HepG2 (cell line): ENCODE measurements around the gene PDE4D. TPM values are rescaled to one million over a fixed set of nuclear protein-coding genes. Genes with fewer than 3 reads are reported as not detected.

Source experiments
- CHD2 ChIP-seq: IDR thresholded peaks from 2 replicates; pipeline ENCODE4 v1.6.1; 2011; ENCODE audit warnings: low read depth, low read length, improper control_type of control experiment
- FOXO1 ChIP-seq: sonication (generic); formaldehyde crosslinking; IDR thresholded peaks from 2 replicates; pipeline ENCODE4 v1.4.0; 2020; ENCODE audit warnings: missing genetic modification reagents
- GATAD2A ChIP-seq: IDR thresholded peaks from 2 replicates; pipeline ENCODE4 v1.6.1; 2016
- HHEX ChIP-seq: IDR thresholded peaks from 2 replicates; pipeline ENCODE4 v1.6.1; 2016; ENCODE audit warnings: control low read depth
- HNRNPUL1 ChIP-seq: fragments of 200-400 bp; formaldehyde crosslinking; IDR thresholded peaks from 2 replicates; pipeline ENCODE4 v1.6.1; 2017; ENCODE audit warnings: low read depth, mild to moderate bottlenecking, low read length, moderate library complexity
- NR2F1 ChIP-seq, 2 experiments: fragments of 450-650 bp in 1 of 2; formaldehyde crosslinking in 1 of 2; IDR thresholded peaks; 2 replicates each; pipeline versions ENCODE4 v1.5.0 to v1.6.1; 2016 to 2020; ENCODE audit warnings: mild to moderate bottlenecking in 1 of 2, missing compliant biosample characterization in 1 of 2, missing genetic modification reagents in 1 of 2, moderate library complexity in 1 of 2
- SNAPC2 ChIP-seq: sonication (generic); formaldehyde crosslinking; IDR thresholded peaks from 2 replicates; pipeline ENCODE4 v1.8.1; 2022; ENCODE audit warnings: mild to moderate bottlenecking, missing genetic modification reagents
- STAG1 ChIP-seq: sonication (generic); formaldehyde crosslinking; IDR thresholded peaks from 2 replicates; pipeline ENCODE4 v1.4.0; 2020; ENCODE audit warnings: missing genetic modification reagents
- TAF1 ChIP-seq: sonication (generic); formaldehyde crosslinking; IDR thresholded peaks from 2 replicates; pipeline ENCODE4 v1.4.0; 2020; ENCODE audit warnings: missing genetic modification reagents
- ZNF329 ChIP-seq: sonication (generic); formaldehyde crosslinking; IDR thresholded peaks from 2 replicates; pipeline ENCODE4 v1.9.0; 2021; ENCODE audit warnings: low read depth, mild to moderate bottlenecking, missing genetic modification reagents
- ZNF501 ChIP-seq: sonication (generic); formaldehyde crosslinking; IDR thresholded peaks from 2 replicates; pipeline ENCODE4 v1.5.1; 2020; ENCODE audit warnings: mild to moderate bottlenecking, moderate library complexity, missing genetic modification reagents
- ZNF607 ChIP-seq: sonication (generic); formaldehyde crosslinking; IDR thresholded peaks from 2 replicates; pipeline ENCODE4 v1.5.1; 2020; ENCODE audit warnings: missing genetic modification reagents, mild to moderate bottlenecking, borderline replicate concordance
- ZSCAN31 ChIP-seq: sonication (generic); formaldehyde crosslinking; IDR thresholded peaks from 2 replicates; pipeline ENCODE4 v1.5.0; 2020; ENCODE audit warnings: low read depth, mild to moderate bottlenecking, missing genetic modification reagents
- polyA plus RNA-seq, 8 experiments: library from polyadenylated mRNA; depleted of rRNA in 3 of 8; stranded (reverse) in 7 of 8; unstranded in 1 of 8; fragments of >200 nt; fragmentation: Illumina TruSeq in 4 of 8; extraction: Trizol in 4 of 8; gene quantifications; 2 replicates each; pipeline versions ENCODE4 v1.2.1 to v1.2.3, GENCODE V29; 2011 to 2016; ENCODE audit warnings: low read depth in 4 of 8, missing spikeins in 1 of 8, mixed read lengths in 1 of 8; ENCODE audit not compliant: insufficient read depth in 1 of 8
- total RNA-seq, 5 experiments: library from RNA; depleted of rRNA; stranded (reverse); fragments of >200 nt; fragmentation: Illumina TruSeq; extraction: Trizol; gene quantifications; 2 replicates each; pipeline ENCODE4 v1.2.3, GENCODE V29; 2016; ENCODE audit warnings: low read depth in 1 of 5
- TF ChIP-seq, protein P1 (sequence below), 2 experiments: sonication (generic) in 1 of 2; formaldehyde crosslinking in 1 of 2; IDR thresholded peaks; 2 replicates each; pipeline versions ENCODE4 v1.4.0 to v1.6.1; 2016 to 2020; ENCODE audit warnings: borderline replicate concordance in 1 of 2, low read depth in 1 of 2, mild to moderate bottlenecking in 1 of 2, missing genetic modification reagents in 1 of 2
- TF ChIP-seq, protein P2 (sequence below): fragments of 450-650 bp; IDR thresholded peaks from 2 replicates; pipeline ENCODE4 v1.6.1; 2016
- TF ChIP-seq, protein P3 (sequence below): sonication (generic); formaldehyde crosslinking; IDR thresholded peaks from 2 replicates; pipeline ENCODE4 v1.8.0; 2022; ENCODE audit warnings: mild to moderate bottlenecking, missing genetic modification reagents; ENCODE audit not compliant: insufficient replicate concordance
- TF ChIP-seq, protein P4 (sequence below): sonication (generic); formaldehyde crosslinking; IDR thresholded peaks from 2 replicates; pipeline ENCODE4 v1.8.1; 2023; ENCODE audit warnings: mild to moderate bottlenecking, missing genetic modification reagents
- TF ChIP-seq, protein P5 (sequence below): sonication (generic); formaldehyde crosslinking; IDR thresholded peaks from 2 replicates; pipeline ENCODE4 v1.4.0; 2020; ENCODE audit warnings: low read depth, mild to moderate bottlenecking, missing genetic modification reagents

Gene PDE4D
- total and polyA plus RNA-seq, 2 of the 13 experiments (the other 11 are each of a cell fraction or from before 2014, with no cell fraction given): 7.0 to 12.2 TPM

DNA sequence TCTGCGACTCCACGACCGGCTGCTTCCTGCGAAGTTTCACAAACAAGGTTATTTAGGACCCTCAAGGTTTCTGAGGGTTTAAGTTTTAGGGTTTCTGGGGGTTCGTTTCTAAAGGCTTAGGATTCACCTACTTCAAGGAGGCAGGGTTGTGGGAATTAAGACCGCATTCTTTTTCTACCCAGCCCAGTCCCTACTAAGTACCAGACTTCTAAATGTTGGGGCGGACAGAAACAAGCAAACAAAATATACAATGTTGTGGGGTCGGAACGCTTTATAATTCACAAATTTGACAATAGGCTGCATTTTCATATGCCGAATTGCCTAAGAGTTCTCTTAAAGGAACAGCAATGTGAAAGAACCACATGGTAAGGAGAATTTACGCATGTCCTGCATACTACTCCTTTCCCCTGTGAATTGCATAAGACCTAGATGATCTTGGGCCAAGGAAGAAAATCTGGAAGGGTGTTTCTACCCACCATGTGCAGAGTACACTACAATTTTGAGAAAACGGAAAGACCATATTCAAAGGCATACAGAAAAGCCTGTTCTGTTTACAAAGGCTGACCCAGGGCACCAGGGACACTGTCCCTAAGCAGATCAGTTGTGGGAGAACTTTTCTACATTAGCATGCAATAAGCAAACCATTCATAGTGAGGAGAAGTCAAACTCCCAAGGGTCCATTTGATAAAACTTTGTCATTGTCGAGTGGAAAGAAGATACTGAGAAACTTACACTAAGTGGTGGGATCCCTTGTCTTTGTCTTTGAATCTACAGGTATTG is 853.3 kb downstream of the PDE4D start (continued):
- TF ChIP-seq SNAPC2 (no peak), TAF1 (no peak), FOXO1 (CRISPR knock-in tag) (no peak; the same call in 1 of the 2 replicates), CHD2 (no peak), HNRNPUL1 (no peak), ZSCAN31 (no peak), GATAD2A (CRISPR knock-in tag) (no peak), ZNF607 (CRISPR knock-in tag) (no peak), STAG1 (CRISPR knock-in tag) (no peak; the same call in 1 of the 2 replicates), ZNF329 (CRISPR knock-in tag) (no peak), HHEX (CRISPR knock-in tag) (no peak), NR2F1 (CRISPR knock-in tag; IDR thresholded peaks at IDR 0.05) (peak in 1 of 2 experiments; percentile 42; a peak in 1 of 4 replicates), ZNF501 (CRISPR knock-in tag) (no peak)
- TF ChIP-seq, protein P1, sequence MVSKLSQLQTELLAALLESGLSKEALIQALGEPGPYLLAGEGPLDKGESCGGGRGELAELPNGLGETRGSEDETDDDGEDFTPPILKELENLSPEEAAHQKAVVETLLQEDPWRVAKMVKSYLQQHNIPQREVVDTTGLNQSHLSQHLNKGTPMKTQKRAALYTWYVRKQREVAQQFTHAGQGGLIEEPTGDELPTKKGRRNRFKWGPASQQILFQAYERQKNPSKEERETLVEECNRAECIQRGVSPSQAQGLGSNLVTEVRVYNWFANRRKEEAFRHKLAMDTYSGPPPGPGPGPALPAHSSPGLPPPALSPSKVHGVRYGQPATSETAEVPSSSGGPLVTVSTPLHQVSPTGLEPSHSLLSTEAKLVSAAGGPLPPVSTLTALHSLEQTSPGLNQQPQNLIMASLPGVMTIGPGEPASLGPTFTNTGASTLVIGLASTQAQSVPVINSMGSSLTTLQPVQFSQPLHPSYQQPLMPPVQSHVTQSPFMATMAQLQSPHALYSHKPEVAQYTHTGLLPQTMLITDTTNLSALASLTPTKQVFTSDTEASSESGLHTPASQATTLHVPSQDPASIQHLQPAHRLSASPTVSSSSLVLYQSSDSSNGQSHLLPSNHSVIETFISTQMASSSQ (IDR thresholded peaks at IDR 0.05; ENCODE audit: low read depth): peak; percentile 29; the same call in 1 of the 2 replicates
- TF ChIP-seq, protein P1 (CRISPR knock-in tag; IDR thresholded peaks at IDR 0.05; ENCODE audit: borderline replicate concordance): no peak
- TF ChIP-seq, protein P2, sequence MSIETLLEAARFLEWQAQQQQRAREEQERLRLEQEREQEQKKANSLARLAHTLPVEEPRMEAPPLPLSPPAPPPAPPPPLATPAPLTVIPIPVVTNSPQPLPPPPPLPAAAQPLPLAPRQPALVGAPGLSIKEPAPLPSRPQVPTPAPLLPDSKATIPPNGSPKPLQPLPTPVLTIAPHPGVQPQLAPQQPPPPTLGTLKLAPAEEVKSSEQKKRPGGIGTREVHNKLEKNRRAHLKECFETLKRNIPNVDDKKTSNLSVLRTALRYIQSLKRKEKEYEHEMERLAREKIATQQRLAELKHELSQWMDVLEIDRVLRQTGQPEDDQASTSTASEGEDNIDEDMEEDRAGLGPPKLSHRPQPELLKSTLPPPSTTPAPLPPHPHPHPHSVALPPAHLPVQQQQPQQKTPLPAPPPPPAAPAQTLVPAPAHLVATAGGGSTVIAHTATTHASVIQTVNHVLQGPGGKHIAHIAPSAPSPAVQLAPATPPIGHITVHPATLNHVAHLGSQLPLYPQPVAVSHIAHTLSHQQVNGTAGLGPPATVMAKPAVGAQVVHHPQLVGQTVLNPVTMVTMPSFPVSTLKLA: peak; percentile 46; the same call in 1 of the 2 replicates
- TF ChIP-seq, protein P3, sequence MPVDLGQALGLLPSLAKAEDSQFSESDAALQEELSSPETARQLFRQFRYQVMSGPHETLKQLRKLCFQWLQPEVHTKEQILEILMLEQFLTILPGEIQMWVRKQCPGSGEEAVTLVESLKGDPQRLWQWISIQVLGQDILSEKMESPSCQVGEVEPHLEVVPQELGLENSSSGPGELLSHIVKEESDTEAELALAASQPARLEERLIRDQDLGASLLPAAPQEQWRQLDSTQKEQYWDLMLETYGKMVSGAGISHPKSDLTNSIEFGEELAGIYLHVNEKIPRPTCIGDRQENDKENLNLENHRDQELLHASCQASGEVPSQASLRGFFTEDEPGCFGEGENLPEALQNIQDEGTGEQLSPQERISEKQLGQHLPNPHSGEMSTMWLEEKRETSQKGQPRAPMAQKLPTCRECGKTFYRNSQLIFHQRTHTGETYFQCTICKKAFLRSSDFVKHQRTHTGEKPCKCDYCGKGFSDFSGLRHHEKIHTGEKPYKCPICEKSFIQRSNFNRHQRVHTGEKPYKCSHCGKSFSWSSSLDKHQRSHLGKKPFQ (CRISPR knock-in tag): no peak
- TF ChIP-seq, protein P4, sequence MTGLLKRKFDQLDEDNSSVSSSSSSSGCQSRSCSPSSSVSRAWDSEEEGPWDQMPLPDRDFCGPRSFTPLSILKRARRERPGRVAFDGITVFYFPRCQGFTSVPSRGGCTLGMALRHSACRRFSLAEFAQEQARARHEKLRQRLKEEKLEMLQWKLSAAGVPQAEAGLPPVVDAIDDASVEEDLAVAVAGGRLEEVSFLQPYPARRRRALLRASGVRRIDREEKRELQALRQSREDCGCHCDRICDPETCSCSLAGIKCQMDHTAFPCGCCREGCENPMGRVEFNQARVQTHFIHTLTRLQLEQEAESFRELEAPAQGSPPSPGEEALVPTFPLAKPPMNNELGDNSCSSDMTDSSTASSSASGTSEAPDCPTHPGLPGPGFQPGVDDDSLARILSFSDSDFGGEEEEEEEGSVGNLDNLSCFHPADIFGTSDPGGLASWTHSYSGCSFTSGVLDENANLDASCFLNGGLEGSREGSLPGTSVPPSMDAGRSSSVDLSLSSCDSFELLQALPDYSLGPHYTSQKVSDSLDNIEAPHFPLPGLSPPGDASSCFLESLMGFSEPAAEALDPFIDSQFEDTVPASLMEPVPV (CRISPR knock-in tag): no peak
- TF ChIP-seq, protein P5, sequence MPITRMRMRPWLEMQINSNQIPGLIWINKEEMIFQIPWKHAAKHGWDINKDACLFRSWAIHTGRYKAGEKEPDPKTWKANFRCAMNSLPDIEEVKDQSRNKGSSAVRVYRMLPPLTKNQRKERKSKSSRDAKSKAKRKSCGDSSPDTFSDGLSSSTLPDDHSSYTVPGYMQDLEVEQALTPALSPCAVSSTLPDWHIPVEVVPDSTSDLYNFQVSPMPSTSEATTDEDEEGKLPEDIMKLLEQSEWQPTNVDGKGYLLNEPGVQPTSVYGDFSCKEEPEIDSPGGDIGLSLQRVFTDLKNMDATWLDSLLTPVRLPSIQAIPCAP (CRISPR knock-in tag): no peak
